Thyroid gland (tissue), 4 donors: ENCODE measurements around the gene ATG13.

Experiments used
- CTCF ChIP-seq, 6 experiments: fragments of 200-600 bp in 3 of 6; fragments of 450-650 bp in 3 of 6; sonication (generic) in 3 of 6; IDR thresholded peaks; one replicate each; pipeline ENCODE4 v1.5.1; 2016 to 2019; ENCODE audit warnings: antibody characterized with exemption in 6 of 6, mild to moderate bottlenecking in 2 of 6, inconsistent platforms in 1 of 6, moderate library complexity in 1 of 6
- POLR2A ChIP-seq, 2 donors: fragments of 450-650 bp; IDR thresholded peaks; one replicate each; pipeline ENCODE4 v1.6.1; 2017; ENCODE audit warnings: antibody characterized with exemption in 2 of 2, mild to moderate bottlenecking in 2 of 2, moderate library complexity in 1 of 2

GRCh38 chr11:46680164-46680760 lies 62.9 kb downstream of the ATG13 start:
- no peak for TF ChIP-seq CTCF (IDR thresholded peaks at IDR 0.05)
- no peak for TF ChIP-seq POLR2A (IDR thresholded peaks at IDR 0.05)
